Body of pancreas (tissue), 4 donors: Measurements from ENCODE around the gene CCL4. TPM values are rescaled to one million over a fixed set of nuclear protein-coding genes. Genes with fewer than 3 reads are reported as not detected.

Experiments
- ATAC-seq: fragments of 150-250 bp; one replicate; pipeline ENCODE4 v1.9.1; 2016
- DNase-seq, 4 donors: peaks; one replicate each; pipeline ENCODE4 v3.0.0-alpha.2; 2019
- H3K27ac ChIP-seq, 4 donors: fragments of 200-600 bp; sonication (generic); 1 replicate in 3 of 4; 2 replicates in 1 of 4; pipeline versions ENCODE4 v1.5.1 to v1.6.1; 2016 to 2019; ENCODE audit warnings: mild to moderate bottlenecking in 1 of 4, mixed read lengths in 1 of 4, moderate library complexity in 1 of 4
- H3K27me3 ChIP-seq, 2 donors: fragments of 200-600 bp; sonication (generic); one replicate each; pipeline ENCODE4 v1.6.0; 2016; ENCODE audit warnings: mild to moderate bottlenecking in 1 of 2
- H3K36me3 ChIP-seq, 2 donors: fragments of 200-600 bp; sonication (generic); replicated peaks in 1 of 2; 2 replicates each; pipeline ENCODE4 v1.5.1; 2016; ENCODE audit warnings: low read depth in 2 of 2; ENCODE audit not compliant: insufficient read depth in 1 of 2
- H3K4me1 ChIP-seq: fragments of 200-600 bp; sonication (generic); one replicate; pipeline ENCODE4 v1.6.0; 2016
- H3K4me3 ChIP-seq, 2 donors: fragments of 200-600 bp; sonication (generic); 1 replicate in 1 of 2; 2 replicates in 1 of 2; pipeline ENCODE4 v1.5.1; 2016 to 2019
- H3K9me3 ChIP-seq, 3 donors: fragments of 200-600 bp; sonication (generic); 1 replicate in 2 of 3; 2 replicates in 1 of 3; pipeline ENCODE4 v1.5.1; 2016
- CTCF ChIP-seq, 7 experiments: fragments of 450-650 bp in 4 of 7; fragments of 200-600 bp in 3 of 7; sonication (generic) in 3 of 7; IDR thresholded peaks; one replicate each; pipeline ENCODE4 v1.5.1; 2016 to 2019; ENCODE audit warnings: antibody characterized with exemption in 7 of 7
- POLR2A ChIP-seq, 3 donors: fragments of 450-650 bp; IDR thresholded peaks; one replicate each; pipeline ENCODE4 v1.6.1; 2016; ENCODE audit warnings: antibody characterized with exemption in 3 of 3, mild to moderate bottlenecking in 2 of 3
- WGBS, 2 donors: methylation state at CpG; one replicate each; pipeline ENCODE4 v1.1.5; 2017; 5-methylcytosine and 5-hydroxymethylcytosine counted together
- intact Hi-C: fragments of 100-400 bp; cut with DNase I; formaldehyde crosslinking; loops from one replicate; pipeline ENCODE4 v1.15.1; 2023
- total RNA-seq, 2 donors: library from RNA; depleted of rRNA; stranded (reverse); fragments of >200 nt; gene quantifications; one replicate each; pipeline ENCODE4 v1.1.0, GENCODE V29; 2016

CCL4 gene
- total RNA-seq, 2 donors from 2014 or later, result not detected

- Histone ChIP-seq H3K4me3 (no peak overlapping the region), H3K36me3 (no peaks in the 10 kb centered on the region), H3K9me3 (no peaks in the 10 kb centered on the region), H3K27ac (no peak overlapping the region), H3K27me3 (no peaks in the 10 kb centered on the region), H3K4me1 (no peaks in the 10 kb centered on the region)
- ATAC-seq (no peak), DNase-seq (no peak)
- TF ChIP-seq POLR2A (IDR thresholded peaks at IDR 0.05), result no peak
- intact Hi-C loops, result loop anchor here (5.0 kb wide), 1 partner anchor 180 kb away; no protein-coding TSS in a partner anchor
- 57 to 82% methylated on average over 3 of the region's 3 CpGs for WGBS, 2 donors
These were observed 44.0 kb downstream of the CCL4 start for GRCh38 chr17:36147601-36148000.

- no peak overlapping the region for H3K4me3 ChIP-seq
- intact Hi-C loops, result loop anchor here (5.0 kb wide), 1 partner anchor 181 kb away; no protein-coding TSS in a partner anchor
- H3K4me1 ChIP-seq, result no peaks in the 10 kb centered on the region
- no peaks in the 10 kb centered on the region for H3K9me3 ChIP-seq
- peak; percentile 83 for ATAC-seq
- WGBS, 2 donors, result 30 to 34% methylated on average over 6 of the region's 6 CpGs
- H3K36me3 ChIP-seq, result no peaks in the 10 kb centered on the region
- peak; percentile 50 to 76 (median 64) for DNase-seq
- H3K27me3 ChIP-seq, result no peaks in the 10 kb centered on the region
- TF ChIP-seq POLR2A (IDR thresholded peaks at IDR 0.05) (no peak), CTCF (IDR thresholded peaks at IDR 0.05) (peak; percentile 88 to 100 (median 95))
- H3K27ac ChIP-seq, result no peak overlapping the region
These were observed 45.1 kb downstream of the CCL4 start for GRCh38 chr17:36148559-36149295.

GRCh38 chr17:36149296-36149820, 45.7 kb downstream of the CCL4 start:
- H3K4me3 ChIP-seq, result no peak overlapping the region
- no peaks in the 10 kb centered on the region for H3K4me1 ChIP-seq
- 43 to 47% methylated on average over 11 of the region's 11 CpGs for WGBS, 2 donors
- no peaks in the 10 kb centered on the region for H3K27me3 ChIP-seq
- intact Hi-C loops, result loop anchor here (5.0 kb wide), 1 partner anchor 182 kb away; no protein-coding TSS in a partner anchor
- H3K36me3 ChIP-seq, result no peaks in the 10 kb centered on the region
- DNase-seq, result peak; percentile 7 to 39 (median 14)
- H3K27ac ChIP-seq, result no peak overlapping the region
- ATAC-seq, result peak; percentile 59
- H3K9me3 ChIP-seq, result no peaks in the 10 kb centered on the region
- TF ChIP-seq CTCF (IDR thresholded peaks at IDR 0.05), result no peak

GRCh38 chr17:36151891-36152638, 48.4 kb downstream of the CCL4 start:
- H3K36me3 ChIP-seq, result no peaks in the 10 kb centered on the region
- WGBS, 2 donors, result 43 to 51% methylated on average over 4 of the region's 4 CpGs
- no peak overlapping the region for H3K4me3 ChIP-seq
- TF ChIP-seq POLR2A (IDR thresholded peaks at IDR 0.05) (no peak), CTCF (IDR thresholded peaks at IDR 0.05) (no peak)
- no peaks in the 10 kb centered on the region for H3K4me1 ChIP-seq
- no peaks in the 10 kb centered on the region for H3K9me3 ChIP-seq
- intact Hi-C loops, result no loop called here
- ATAC-seq, result no peak
- no peaks in the 10 kb centered on the region for H3K27me3 ChIP-seq
- H3K27ac ChIP-seq, result no peak overlapping the region
- DNase-seq, result no peak

DNA sequence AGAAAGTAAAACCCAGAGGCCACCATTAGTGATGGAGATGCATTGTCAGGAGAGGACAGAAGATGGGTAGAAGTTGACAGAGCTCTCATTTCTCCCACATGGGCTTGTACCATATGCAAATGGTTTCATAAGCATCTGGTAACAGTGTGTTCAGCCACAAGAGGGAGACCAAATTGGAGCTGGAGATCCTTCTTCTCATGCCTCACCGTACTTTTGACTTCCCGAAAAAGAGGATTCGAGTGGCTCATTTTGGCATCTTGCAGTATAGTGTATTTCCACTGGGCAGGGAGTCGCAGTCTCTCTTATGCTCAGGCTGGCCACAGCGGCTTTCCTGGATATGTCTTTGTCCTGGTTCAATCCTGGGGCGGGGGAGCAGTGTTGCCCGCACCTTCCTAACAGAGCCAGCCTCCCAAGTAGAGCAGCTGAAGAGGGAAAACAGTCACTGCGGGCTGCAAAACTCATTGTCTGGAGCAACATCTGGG, 49.1 kb downstream of the CCL4 start:
- no peak for TF ChIP-seq POLR2A (IDR thresholded peaks at IDR 0.05)
- TF ChIP-seq CTCF (IDR thresholded peaks at IDR 0.05), result no peak
- Histone ChIP-seq H3K9me3 (no peaks in the 10 kb centered on the region), H3K27me3 (no peaks in the 10 kb centered on the region), H3K4me1 (no peaks in the 10 kb centered on the region), H3K27ac (no peak overlapping the region), H3K4me3 (no peak overlapping the region), H3K36me3 (no peaks in the 10 kb centered on the region)
- 72 to 75% methylated on average over 8 of the region's 8 CpGs for WGBS, 2 donors
- intact Hi-C loops, result no loop called here
- DNase-seq, result no peak
- ATAC-seq, result no peak
